BLaER1 treated with 17β-estradiol and CSF1 and Interleukin-3, amounts not matched to agents 10 nM and 100 nM (cell line): Measurements from ENCODE around the gene SDF2.
A peak's percentile ranks its signal among the peaks of the same experiment; 100 is the strongest.
"Not testable (repeated sequence)": the region's sequence is repeated elsewhere in the genome, so short reads cannot be mapped to it uniquely, and the experiment has no call there.

Experiments
- H3K27ac ChIP-seq, 11 experiments: shearing (Covaris generic); formaldehyde crosslinking; 2 replicates each; pipeline ENCODE4 v1.8.1; 2022
- H3K27me3 ChIP-seq, 11 experiments: shearing (Covaris generic); formaldehyde crosslinking; 2 replicates each; pipeline ENCODE4 v1.8.1; 2022
- H3K36me3 ChIP-seq, 11 experiments: shearing (Covaris generic); formaldehyde crosslinking; 2 replicates each; pipeline ENCODE4 v1.8.1; 2022
- H3K4me1 ChIP-seq, 10 experiments: shearing (Covaris generic); formaldehyde crosslinking; 2 replicates each; pipeline ENCODE4 v1.8.1; 2022
- H3K4me2 ChIP-seq, 11 experiments: shearing (Covaris generic); formaldehyde crosslinking; 2 replicates each; pipeline ENCODE4 v1.8.1; 2022
- H3K4me3 ChIP-seq, 10 experiments: shearing (Covaris generic); formaldehyde crosslinking; 2 replicates each; pipeline ENCODE4 v1.8.1; 2022
- H3K9ac ChIP-seq, 11 experiments: shearing (Covaris generic); formaldehyde crosslinking; 2 replicates each; pipeline ENCODE4 v1.8.1; 2022
- H3K9me3 ChIP-seq, 11 experiments: shearing (Covaris generic); formaldehyde crosslinking; replicated peaks in 1 of 11; 2 replicates each; pipeline ENCODE4 v1.8.1; 2022
- H4K20me1 ChIP-seq, 11 experiments: shearing (Covaris generic); formaldehyde crosslinking; 2 replicates each; pipeline ENCODE4 v1.8.1; 2022
- Cebpa-rat ChIP-seq, 11 experiments: shearing (Covaris generic); IDR thresholded peaks; 2 replicates each; pipeline ENCODE4 v1.8.1; 2022

SDF2 gene

GRCh38 chr17:28613931-28614381 is 47.8 kb downstream of the SDF2 start, which contains the start of gene RSKR:
RSKR (minus strand) TSS chr17:28614185; CDS start chr17:28614161, 24 bp downstream.
- H4K20me1 ChIP-seq = peaks cover 15 to 64% (median 40%) of the 10 kb centered on the region in 11 experiments; a peak in 18 of 22 replicates
- peaks cover 0 to 40% (median 27%) of the 10 kb centered on the region in 10 experiments; a peak in 16 of 20 replicates for H3K4me1 ChIP-seq
- H3K9me3 ChIP-seq = no peaks in the 10 kb centered on the region
- peaks cover 96 to 100% (median 100%) of the 10 kb centered on the region in 11 experiments for H3K36me3 ChIP-seq
- H3K27ac ChIP-seq = peak within 1 kb of the TSS in 2 of 11 experiments; percentile 9 to 22; a peak in 1 of 22 replicates
- no peaks in the 10 kb centered on the region for H3K27me3 ChIP-seq
- H3K9ac ChIP-seq = peak within 1 kb of the TSS in 9 of 11 experiments; percentile 4 to 48 (median 26); a peak in 10 of 22 replicates
- no peak for TF ChIP-seq Cebpa-rat (IDR thresholded peaks at IDR 0.05)
- no peak within 1 kb of the TSS for H3K4me3 ChIP-seq
- H3K4me2 ChIP-seq = peak within 1 kb of the TSS in 7 of 11 experiments; percentile 14 to 41 (median 23); a peak in 11 of 22 replicates

- Histone ChIP-seq H3K4me1 (peaks cover 0 to 40% (median 27%) of the 10 kb centered on the region in 10 experiments; a peak in 16 of 20 replicates), H4K20me1 (peaks cover 15 to 62% (median 38%) of the 10 kb centered on the region in 11 experiments; a peak in 18 of 22 replicates), H3K4me2 (peak overlapping the region in 7 of 11 experiments; percentile 14 to 41 (median 23); a peak in 11 of 22 replicates), H3K27me3 (no peaks in the 10 kb centered on the region), H3K27ac (0 out of 22 replicates have a peak overlapping the region, but pooled peaks of 1 of the 11 experiments have one; percentile 9), H3K9ac (peak overlapping the region in 3 of 11 experiments; percentile 4 to 34 (median 28); a peak in 4 of 22 replicates), H3K9me3 (no peaks in the 10 kb centered on the region), H3K4me3 (no peak overlapping the region), H3K36me3 (peaks cover 93 to 100% (median 98%) of the 10 kb centered on the region in 11 experiments)
- no peak for TF ChIP-seq Cebpa-rat (IDR thresholded peaks at IDR 0.05)
These were observed 48.5 kb downstream of the SDF2 start for GRCh38 chr17:28612936-28613872.

- Histone ChIP-seq H3K27ac (peak overlapping the region in 3 of 11 experiments; percentile 14 to 35 (median 25); a peak in 2 of 22 replicates), H3K4me3 (no peak overlapping the region), H3K9me3 (no peaks in the 10 kb centered on the region), H3K9ac (peak overlapping the region in 2 of 11 experiments; percentile 4 to 5; a peak in 3 of 22 replicates), H3K36me3 (peaks cover 89 to 100% (median 95%) of the 10 kb centered on the region in 11 experiments), H4K20me1 (peaks cover 11 to 55% (median 36%) of the 10 kb centered on the region in 11 experiments; a peak in 18 of 22 replicates), H3K4me1 (peaks cover 0 to 40% (median 27%) of the 10 kb centered on the region in 10 experiments; a peak in 16 of 20 replicates), H3K27me3 (no peaks in the 10 kb centered on the region), H3K4me2 (peak overlapping the region in 7 of 11 experiments; percentile 0 to 41 (median 17); a peak in 9 of 22 replicates)
- TF ChIP-seq Cebpa-rat (IDR thresholded peaks at IDR 0.05) = no peak
These were observed 49.2 kb downstream of the SDF2 start for GRCh38 chr17:28612531-28612930.

- Histone ChIP-seq H3K4me3 (no peak overlapping the region), H4K20me1 (peaks cover 6 to 37% (median 22%) of the 10 kb centered on the region in 11 experiments; a peak in 17 of 22 replicates), H3K4me1 (peaks cover 0 to 30% (median 27%) of the 10 kb centered on the region in 10 experiments; a peak in 16 of 20 replicates), H3K9me3 (no peaks in the 10 kb centered on the region), H3K36me3 (peaks cover 85 to 100% (median 88%) of the 10 kb centered on the region in 11 experiments), H3K4me2 (no peak overlapping the region), H3K9ac (no peak overlapping the region), H3K27me3 (no peaks in the 10 kb centered on the region), H3K27ac (no peak overlapping the region)
- TF ChIP-seq Cebpa-rat (IDR thresholded peaks at IDR 0.05) = no peak
These were observed 51.3 kb downstream of the SDF2 start for GRCh38 chr17:28610376-28610775.

- H4K20me1 ChIP-seq, H3K9me3 ChIP-seq, H3K9ac ChIP-seq, H3K27me3 ChIP-seq, H3K4me2 ChIP-seq, H3K4me3 ChIP-seq, H3K27ac ChIP-seq: not testable (repeated sequence)
- Histone ChIP-seq H3K4me1 (peaks cover 9 to 20% (median 14%) of the 10 kb centered on the region in 10 experiments), H3K36me3 (peaks cover 23 to 65% (median 36%) of the 10 kb centered on the region in 11 experiments; a peak in 21 of 22 replicates)
These were observed 57.7 kb downstream of the SDF2 start for GRCh38 chr17:28604031-28604430.

GRCh38 chr17:28599311-28600184 is 62.2 kb downstream of the SDF2 start:
- Histone ChIP-seq H3K9me3 (no peaks in the 10 kb centered on the region), H3K4me2 (peak overlapping the region; percentile 88 to 99 (median 95)), H3K9ac (peak overlapping the region; percentile 86 to 93 (median 91)), H4K20me1 (peaks cover 0 to 6% (median 0%) of the 10 kb centered on the region in 11 experiments; a peak in 4 of 22 replicates), H3K27ac (peak overlapping the region; percentile 81 to 96 (median 89)), H3K4me1 (peaks cover 25 to 40% (median 31%) of the 10 kb centered on the region in 10 experiments), H3K36me3 (peaks cover 0 to 49% (median 24%) of the 10 kb centered on the region in 11 experiments; a peak in 18 of 22 replicates), H3K4me3 (peak overlapping the region; percentile 67 to 89 (median 77)), H3K27me3 (no peaks in the 10 kb centered on the region)
- no peak for TF ChIP-seq Cebpa-rat (IDR thresholded peaks at IDR 0.05)

- Histone ChIP-seq H3K4me3 (peak within 1 kb of the TSS; percentile 67 to 89 (median 77)), H3K9ac (peak within 1 kb of the TSS; percentile 86 to 93 (median 91)), H3K27ac (peak within 1 kb of the TSS; percentile 81 to 96 (median 89)), H4K20me1 (peaks cover 0 to 6% (median 0%) of the 10 kb centered on the region in 11 experiments; a peak in 4 of 22 replicates), H3K4me2 (peak within 1 kb of the TSS; percentile 88 to 99 (median 95)), H3K9me3 (no peaks in the 10 kb centered on the region), H3K27me3 (no peaks in the 10 kb centered on the region), H3K4me1 (peaks cover 25 to 40% (median 31%) of the 10 kb centered on the region in 10 experiments), H3K36me3 (peaks cover 0 to 56% (median 31%) of the 10 kb centered on the region in 11 experiments; a peak in 18 of 22 replicates)
- no peak for TF ChIP-seq Cebpa-rat (IDR thresholded peaks at IDR 0.05)
These were observed 62.9 kb downstream of the SDF2 start, which contains the start of gene SPAG5 for GRCh38 chr17:28598799-28599310. SPAG5 (minus strand) TSS chr17:28599025; CDS start chr17:28598946, 79 bp downstream.
